NT2/D1 (cell line): ENCODE measurements around the gene TCAP.

Experiments
- SUZ12 ChIP-seq: IDR thresholded peaks from 2 replicates; pipeline ENCODE4 v1.6.1; 2011; ENCODE audit not compliant: insufficient read length, insufficient read depth; ENCODE audit errors: extremely low read depth
- YY1 ChIP-seq: IDR thresholded peaks from 2 replicates; pipeline ENCODE4 v1.6.1; 2011; ENCODE audit not compliant: insufficient read length, insufficient read depth
- ZNF274 ChIP-seq: IDR thresholded peaks from 2 replicates; pipeline ENCODE4 v1.6.1; 2011; ENCODE audit warnings: mild to moderate bottlenecking, low read depth, low read length

DNA sequence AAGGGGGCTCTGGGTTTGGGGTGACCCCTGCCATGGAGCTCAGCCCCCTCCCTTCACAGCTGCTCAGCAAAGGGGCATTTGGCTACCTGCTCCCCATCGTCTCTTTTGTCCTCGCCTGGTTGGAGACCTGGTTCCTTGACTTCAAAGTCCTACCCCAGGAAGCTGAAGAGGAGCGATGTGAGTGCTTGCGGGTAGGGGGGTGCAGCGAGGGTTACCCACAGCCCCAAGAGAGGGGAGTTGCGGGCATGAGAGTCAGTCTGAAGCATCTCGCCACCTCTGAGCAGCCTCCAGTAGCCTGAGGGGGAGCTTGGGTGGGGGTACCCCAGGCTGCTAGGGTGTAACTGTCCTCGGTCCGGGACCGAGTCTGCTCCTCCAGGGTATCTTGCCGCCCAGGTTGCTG lies 6.8 kb upstream of the TCAP start:
- TF ChIP-seq YY1 (no peak), ZNF274 (no peak), SUZ12 (no peak)
